Calu3 (cell line): Measurements from ENCODE around the gene SELP. TPM values are rescaled to one million over a fixed set of nuclear protein-coding genes. Genes with fewer than 3 reads are reported as not detected.

Source experiments
- BruUV-seq: library from RNA; stranded (reverse); fragments of 400-500 nt; replicated peaks from 2 replicates; lab custom pipeline; 2021; lab: Mats Ljungman, UMichigan
- CTCF ChIA-PET: fragments of 300-600 bp; sonication (Branson Sonifier 250); formaldehyde crosslinking; loops from one replicate; lab custom pipeline; 2022; ENCODE audit warnings: antibody characterized with exemption; lab: Charles Lee
- DNase-seq: peaks from one replicate; pipeline ENCODE4 v3.0.0; 2022
- H3K27ac Mint-ChIP-seq: one replicate; pipeline ENCODE4 v1.8.0; 2022; ENCODE audit warnings: mixed read lengths; ENCODE audit not compliant: unreplicated experiment
- H3K27me3 Mint-ChIP-seq: one replicate; pipeline ENCODE4 v1.8.0; 2022; ENCODE audit warnings: mixed read lengths; ENCODE audit not compliant: unreplicated experiment
- H3K36me3 Mint-ChIP-seq: one replicate; pipeline ENCODE4 v1.8.0; 2022; ENCODE audit warnings: mild to moderate bottlenecking, moderate library complexity, mixed read lengths; ENCODE audit not compliant: insufficient read depth, unreplicated experiment
- H3K4me1 Mint-ChIP-seq: one replicate; pipeline ENCODE4 v1.8.0; 2022; ENCODE audit warnings: mild to moderate bottlenecking, low read depth, mixed read lengths; ENCODE audit not compliant: unreplicated experiment
- H3K4me3 Mint-ChIP-seq: one replicate; pipeline ENCODE4 v1.8.0; 2022; ENCODE audit warnings: mild to moderate bottlenecking, low read depth, moderate library complexity, mixed read lengths; ENCODE audit not compliant: unreplicated experiment
- H3K9me3 Mint-ChIP-seq: one replicate; pipeline ENCODE4 v1.8.0; 2022; ENCODE audit warnings: low read depth, mixed read lengths; ENCODE audit not compliant: unreplicated experiment
- intact Hi-C: fragments of 100-400 bp; cut with micrococcal nuclease; formaldehyde crosslinking; loops from one replicate; pipeline ENCODE4 v1.10.0; 2022; ENCODE audit not compliant: unreplicated experiment
- total RNA-seq: library from RNA; stranded (reverse); gene quantifications from 2 replicates; pipeline ENCODE4 v1.2.3, GENCODE V29; 2022
- TF ChIP-seq, protein P1 (sequence below): fragments of 200-600 bp; IDR thresholded peaks from one replicate; pipeline ENCODE4 v1.8.0; 2022; ENCODE audit warnings: antibody characterized with exemption; ENCODE audit not compliant: unreplicated experiment

The SELP gene
- total RNA-seq, 1 experiment from 2014 or later: 0.47 TPM

DNA sequence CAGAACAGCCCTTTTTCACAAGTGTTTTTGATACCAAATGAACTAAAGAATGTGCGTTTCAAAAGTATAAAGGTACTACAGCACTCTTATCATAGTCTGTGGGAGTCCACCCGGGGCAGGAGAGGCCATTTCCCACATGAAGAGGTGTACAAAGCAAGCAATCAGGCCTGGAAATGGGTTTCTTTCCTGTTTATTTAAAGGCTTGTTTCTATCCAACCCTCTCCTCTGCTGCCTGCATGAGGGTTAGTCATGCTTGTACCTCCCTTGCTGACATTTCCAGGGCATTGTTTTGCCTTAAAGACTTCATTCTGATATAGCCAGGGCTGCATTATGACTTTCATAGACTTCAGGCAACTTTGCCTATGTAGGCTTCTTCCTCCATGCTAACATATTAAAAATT, 11.6 kb downstream of the SELP start:
- Mint-ChIP-seq H3K4me3 (no peak overlapping the region), H3K4me1 (no peaks in the 10 kb centered on the region), H3K27me3 (no peaks in the 10 kb centered on the region), H3K36me3 (no peaks in the 10 kb centered on the region), H3K9me3 (no peaks in the 10 kb centered on the region), H3K27ac (no peak overlapping the region)
- no peak for DNase-seq
- CTCF ChIA-PET: no interaction called here
- intact Hi-C loops: no loop called here
- TF ChIP-seq, protein P1, sequence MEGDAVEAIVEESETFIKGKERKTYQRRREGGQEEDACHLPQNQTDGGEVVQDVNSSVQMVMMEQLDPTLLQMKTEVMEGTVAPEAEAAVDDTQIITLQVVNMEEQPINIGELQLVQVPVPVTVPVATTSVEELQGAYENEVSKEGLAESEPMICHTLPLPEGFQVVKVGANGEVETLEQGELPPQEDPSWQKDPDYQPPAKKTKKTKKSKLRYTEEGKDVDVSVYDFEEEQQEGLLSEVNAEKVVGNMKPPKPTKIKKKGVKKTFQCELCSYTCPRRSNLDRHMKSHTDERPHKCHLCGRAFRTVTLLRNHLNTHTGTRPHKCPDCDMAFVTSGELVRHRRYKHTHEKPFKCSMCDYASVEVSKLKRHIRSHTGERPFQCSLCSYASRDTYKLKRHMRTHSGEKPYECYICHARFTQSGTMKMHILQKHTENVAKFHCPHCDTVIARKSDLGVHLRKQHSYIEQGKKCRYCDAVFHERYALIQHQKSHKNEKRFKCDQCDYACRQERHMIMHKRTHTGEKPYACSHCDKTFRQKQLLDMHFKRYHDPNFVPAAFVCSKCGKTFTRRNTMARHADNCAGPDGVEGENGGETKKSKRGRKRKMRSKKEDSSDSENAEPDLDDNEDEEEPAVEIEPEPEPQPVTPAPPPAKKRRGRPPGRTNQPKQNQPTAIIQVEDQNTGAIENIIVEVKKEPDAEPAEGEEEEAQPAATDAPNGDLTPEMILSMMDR: no peak
- no TSS peak for BruUV-seq

GRCh38 chr1:169615803-169616202, 14.1 kb downstream of the SELP start:
- H3K27ac Mint-ChIP-seq: no peak overlapping the region
- H3K4me1 Mint-ChIP-seq: no peaks in the 10 kb centered on the region
- CTCF ChIA-PET: no interaction called here
- intact Hi-C loops: no loop called here
- H3K27me3 Mint-ChIP-seq: no peaks in the 10 kb centered on the region
- no TSS peak for BruUV-seq
- H3K9me3 Mint-ChIP-seq: no peaks in the 10 kb centered on the region
- DNase-seq: no peak
- no peaks in the 10 kb centered on the region for H3K36me3 Mint-ChIP-seq
- TF ChIP-seq, protein P1: no peak
- H3K4me3 Mint-ChIP-seq: no peak overlapping the region

DNA sequence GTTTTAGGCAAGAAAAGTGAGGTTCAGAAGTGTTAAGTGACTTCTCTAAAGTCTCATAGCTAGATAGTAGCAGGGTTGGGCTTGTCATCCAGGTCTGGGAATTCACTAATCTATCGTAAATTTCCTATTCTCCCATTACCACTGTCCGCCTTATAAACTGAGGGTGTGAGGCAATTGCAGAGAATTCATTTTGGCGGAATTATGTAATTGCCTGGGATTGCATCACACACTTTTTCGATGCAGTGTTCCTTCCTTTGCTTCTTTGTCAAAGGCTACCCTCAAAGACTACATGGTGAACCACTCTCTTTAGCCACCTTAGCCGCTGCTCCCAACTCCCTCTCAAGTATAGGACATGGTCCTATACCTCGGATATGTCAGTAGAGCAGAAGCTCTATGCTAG, 19.1 kb downstream of the SELP start:
- Mint-ChIP-seq H3K36me3 (no peaks in the 10 kb centered on the region), H3K9me3 (no peaks in the 10 kb centered on the region), H3K27ac (no peak overlapping the region), H3K4me1 (no peaks in the 10 kb centered on the region), H3K4me3 (no peak overlapping the region), H3K27me3 (no peaks in the 10 kb centered on the region)
- CTCF ChIA-PET: interaction anchor here (0.6 kb wide), 1 partner anchor 273 kb away, joined by 4 read pairs; no protein-coding TSS in a partner anchor
- no peak for DNase-seq
- intact Hi-C loops: no loop called here
- BruUV-seq: no TSS peak
- TF ChIP-seq, protein P1: no peak

DNA sequence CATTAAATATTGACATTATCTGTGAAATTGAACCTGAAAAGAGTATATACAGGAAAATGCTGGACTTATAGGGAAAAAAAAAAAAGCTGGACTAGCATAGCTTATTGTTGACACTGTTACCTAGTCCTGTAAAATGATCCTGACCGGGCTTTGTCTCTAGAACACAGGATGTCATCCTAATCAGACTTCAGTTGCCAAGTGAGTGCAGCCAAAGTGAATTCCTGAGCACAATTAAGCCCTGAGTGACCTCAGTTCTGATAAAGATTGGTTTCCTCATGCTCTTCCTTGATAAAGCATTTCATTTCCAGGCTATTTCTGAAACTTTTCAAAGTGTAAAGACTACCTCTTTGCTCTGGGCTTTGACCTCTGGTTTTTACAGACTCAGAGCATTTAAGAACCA, 19.8 kb downstream of the SELP start:
- Mint-ChIP-seq H3K9me3 (no peaks in the 10 kb centered on the region), H3K27me3 (no peaks in the 10 kb centered on the region), H3K4me1 (no peaks in the 10 kb centered on the region), H3K36me3 (no peaks in the 10 kb centered on the region), H3K4me3 (no peak overlapping the region), H3K27ac (no peak overlapping the region)
- TF ChIP-seq, protein P1: no peak
- no TSS peak for BruUV-seq
- DNase-seq: no peak
- CTCF ChIA-PET: no interaction called here
- intact Hi-C loops: no loop called here
